ENCODE measurements around the gene MACROD2.

DNA sequence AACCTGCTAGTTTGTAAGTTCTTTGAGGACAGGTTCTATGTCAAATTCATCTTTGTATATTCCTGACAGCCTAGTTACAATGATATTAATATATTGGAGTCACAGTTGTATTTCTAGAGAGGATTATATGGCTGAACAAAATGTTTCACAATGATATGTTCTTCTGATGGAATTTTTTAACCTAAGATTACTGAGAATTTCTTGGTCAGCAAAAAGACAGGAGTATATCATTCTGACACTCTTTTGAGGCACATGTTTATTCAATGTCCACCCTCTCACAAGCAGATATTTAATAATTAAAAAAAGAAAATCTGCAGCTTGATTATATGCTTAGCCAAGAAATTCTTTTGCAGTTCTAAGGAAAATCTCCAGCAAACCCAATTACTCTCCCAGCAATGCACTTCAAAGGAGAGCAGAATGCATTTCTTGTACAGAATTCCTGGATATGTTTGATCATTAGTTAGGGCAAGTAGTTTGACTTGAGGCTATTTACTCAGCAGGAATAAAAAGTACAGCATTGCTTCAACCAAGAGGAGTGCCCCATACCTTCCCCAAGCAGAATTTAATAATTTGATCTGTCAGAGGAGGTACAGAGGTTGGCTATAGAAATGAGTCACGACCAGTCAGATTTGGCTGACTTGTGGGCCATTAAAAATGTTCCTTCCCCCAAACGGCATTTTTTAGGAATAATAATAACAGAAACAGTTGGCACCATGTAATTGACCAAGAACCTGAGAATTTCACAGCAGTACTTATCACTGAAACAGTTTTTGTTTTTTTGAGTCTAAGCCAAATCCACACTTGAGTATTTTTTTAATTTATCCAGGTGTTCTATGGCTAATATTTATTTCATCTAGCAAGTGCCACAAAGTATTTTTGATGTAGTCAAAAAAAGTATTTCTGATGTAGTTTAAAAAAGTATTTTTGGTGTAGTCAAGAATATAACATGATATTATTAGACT is 850.2 kb downstream of the MACROD2 start:
- TF ChIP-seq JUND (IDR thresholded peaks at IDR 0.05): no peak
- TF ChIP-seq, protein P1, sequence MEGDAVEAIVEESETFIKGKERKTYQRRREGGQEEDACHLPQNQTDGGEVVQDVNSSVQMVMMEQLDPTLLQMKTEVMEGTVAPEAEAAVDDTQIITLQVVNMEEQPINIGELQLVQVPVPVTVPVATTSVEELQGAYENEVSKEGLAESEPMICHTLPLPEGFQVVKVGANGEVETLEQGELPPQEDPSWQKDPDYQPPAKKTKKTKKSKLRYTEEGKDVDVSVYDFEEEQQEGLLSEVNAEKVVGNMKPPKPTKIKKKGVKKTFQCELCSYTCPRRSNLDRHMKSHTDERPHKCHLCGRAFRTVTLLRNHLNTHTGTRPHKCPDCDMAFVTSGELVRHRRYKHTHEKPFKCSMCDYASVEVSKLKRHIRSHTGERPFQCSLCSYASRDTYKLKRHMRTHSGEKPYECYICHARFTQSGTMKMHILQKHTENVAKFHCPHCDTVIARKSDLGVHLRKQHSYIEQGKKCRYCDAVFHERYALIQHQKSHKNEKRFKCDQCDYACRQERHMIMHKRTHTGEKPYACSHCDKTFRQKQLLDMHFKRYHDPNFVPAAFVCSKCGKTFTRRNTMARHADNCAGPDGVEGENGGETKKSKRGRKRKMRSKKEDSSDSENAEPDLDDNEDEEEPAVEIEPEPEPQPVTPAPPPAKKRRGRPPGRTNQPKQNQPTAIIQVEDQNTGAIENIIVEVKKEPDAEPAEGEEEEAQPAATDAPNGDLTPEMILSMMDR (IDR thresholded peaks at IDR 0.05; ENCODE audit: low read depth, low read length, missing input control): no peak

Measured in liver (tissue), 3 donors.